GM18517 (cell line): ENCODE data around the gene USE1.
"Not testable (repeated sequence)": the region's sequence is repeated elsewhere in the genome, so short reads cannot be mapped to it uniquely, and the experiment has no call there.

Experiments used
- ATAC-seq: cut with Tn5 transposase; IDR thresholded peaks from one replicate; pipeline ENCODE4 v1.9.1; 2021; ENCODE audit warnings: mild to moderate bottlenecking, moderate library complexity; ENCODE audit not compliant: unreplicated experiment

Gene USE1

GRCh38 chr19:17215127-17215971 lies at the start of gene USE1:
USE1 (plus strand) TSS chr19:17215357; CDS start chr19:17215406, 49 bp downstream.
- ATAC-seq = peak; percentile 62

- ATAC-seq = no peak
Observed at GRCh38 chr19:17165715-17166114, 49.4 kb upstream of the USE1 start.

- ATAC-seq = no peak
Observed at GRCh38 chr19:17170538-17171297, 44.4 kb upstream of the USE1 start.

DNA sequence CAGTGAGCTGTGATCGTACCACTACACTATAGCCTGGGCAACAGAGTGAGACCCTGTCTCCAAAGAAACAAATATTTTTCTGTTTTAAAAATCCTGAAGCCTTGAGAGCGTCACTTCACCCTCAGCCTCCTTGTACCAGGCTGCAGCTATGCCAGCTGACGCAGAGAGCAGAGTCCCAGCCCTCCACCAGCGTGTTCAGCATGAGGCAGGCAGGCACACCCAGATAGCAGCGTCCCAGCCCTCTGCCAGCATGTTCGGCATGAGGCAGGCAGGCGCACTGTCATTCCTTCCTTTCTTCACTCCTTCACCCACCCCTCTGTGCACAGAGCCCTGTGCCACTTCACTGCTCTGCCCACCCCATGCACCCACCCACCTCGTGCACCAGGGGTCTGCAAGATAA lies 43.3 kb upstream of the USE1 start:
- ATAC-seq = no peak

DNA sequence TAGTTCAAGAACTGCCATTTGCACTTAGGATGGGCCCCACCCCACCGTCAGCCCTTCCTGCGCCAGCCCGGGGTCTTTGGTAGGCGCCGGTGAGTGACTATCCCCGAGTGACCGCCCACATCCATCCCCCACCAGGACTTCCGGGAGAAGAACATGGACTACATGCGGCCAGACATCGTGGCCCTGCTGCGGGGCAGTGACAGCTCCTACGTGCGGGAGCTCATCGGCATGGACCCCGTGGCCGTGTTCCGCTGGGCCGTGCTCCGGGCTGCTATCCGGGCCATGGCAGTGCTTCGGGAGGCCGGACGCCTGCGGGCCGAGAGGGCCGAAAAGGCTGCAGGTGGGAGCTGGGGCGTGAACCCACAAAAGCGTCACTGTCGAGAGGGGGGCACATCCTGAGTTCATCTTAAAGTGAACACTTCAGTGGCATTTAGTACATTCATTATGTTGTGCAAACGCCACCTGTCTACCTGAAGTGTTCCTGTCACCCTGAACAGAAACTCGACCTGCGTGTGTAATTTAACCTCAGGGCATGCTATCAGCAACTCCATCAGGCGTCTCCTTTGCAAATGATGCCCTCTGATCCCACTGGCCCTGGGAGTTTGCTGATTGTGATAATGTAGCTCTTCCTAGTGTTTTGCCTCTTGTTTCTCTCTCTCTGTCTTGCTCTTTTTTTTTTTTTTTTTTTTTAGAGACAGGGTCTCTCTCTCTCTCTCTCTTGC lies 42.4 kb upstream of the USE1 start:
- no peak for ATAC-seq

- no peak for ATAC-seq
Observed at GRCh38 chr19:17178291-17178690, 36.9 kb upstream of the USE1 start.

DNA sequence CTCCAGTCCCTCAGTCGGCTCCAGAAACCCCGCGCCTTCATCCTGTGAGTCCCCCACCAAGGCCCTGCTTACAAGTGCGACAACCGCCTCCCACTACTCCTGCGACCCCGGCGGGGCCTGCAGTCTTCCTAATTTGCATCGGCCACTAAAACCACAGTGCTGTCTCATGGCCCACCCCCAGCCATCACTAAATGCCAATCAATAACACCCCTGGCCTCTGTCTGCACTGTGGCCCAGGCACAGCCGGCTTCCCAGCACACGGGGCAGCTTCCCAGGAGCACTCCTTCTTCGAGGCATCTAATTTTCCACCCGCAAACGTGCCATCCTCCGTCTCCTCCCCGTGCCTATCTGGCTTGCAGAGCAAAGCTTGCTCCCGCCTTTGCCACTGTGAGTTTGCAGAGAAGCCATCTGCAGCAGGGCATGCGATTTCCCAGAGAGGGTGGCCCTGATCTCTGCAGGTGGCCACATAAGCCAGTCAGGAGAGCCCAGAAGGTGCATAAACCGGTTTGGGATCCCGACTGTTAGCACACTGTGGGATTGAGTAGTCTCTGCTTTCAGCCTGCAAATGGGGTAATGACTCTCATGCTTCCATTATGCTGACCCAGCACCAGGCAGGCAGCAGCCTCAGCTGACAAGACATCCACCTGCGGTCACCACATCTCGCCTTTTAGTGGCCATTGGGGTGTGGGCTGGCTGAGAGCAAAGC lies 34.0 kb upstream of the USE1 start:
- ATAC-seq = no peak

DNA sequence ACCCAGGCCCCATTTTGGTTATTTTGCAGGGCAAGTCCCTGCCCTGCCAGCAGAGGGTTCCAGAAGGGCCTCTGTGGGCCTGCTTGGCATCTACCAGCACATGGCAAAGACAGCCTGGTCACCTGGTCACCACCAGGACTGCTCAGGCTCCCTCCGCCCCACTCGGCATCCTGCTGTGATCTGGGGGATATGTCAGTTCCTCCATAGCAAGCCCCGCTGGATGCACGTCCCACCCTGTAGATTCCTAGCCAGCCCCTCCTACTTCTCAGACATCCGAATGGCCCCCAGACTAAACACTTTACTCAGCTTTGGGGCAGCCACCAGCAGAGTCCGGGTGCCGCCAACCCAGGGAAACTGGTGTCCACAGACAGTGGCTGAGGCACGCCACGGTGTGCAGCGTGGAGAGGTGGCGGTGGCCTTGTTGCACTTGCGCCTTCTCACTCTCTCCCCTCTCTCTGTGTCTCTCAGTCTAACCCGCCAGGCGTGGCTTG lies 31.8 kb upstream of the USE1 start:
- no peak for ATAC-seq

GRCh38 chr19:17183858-17184321 lies 31.3 kb upstream of the USE1 start:
- no peak for ATAC-seq

DNA sequence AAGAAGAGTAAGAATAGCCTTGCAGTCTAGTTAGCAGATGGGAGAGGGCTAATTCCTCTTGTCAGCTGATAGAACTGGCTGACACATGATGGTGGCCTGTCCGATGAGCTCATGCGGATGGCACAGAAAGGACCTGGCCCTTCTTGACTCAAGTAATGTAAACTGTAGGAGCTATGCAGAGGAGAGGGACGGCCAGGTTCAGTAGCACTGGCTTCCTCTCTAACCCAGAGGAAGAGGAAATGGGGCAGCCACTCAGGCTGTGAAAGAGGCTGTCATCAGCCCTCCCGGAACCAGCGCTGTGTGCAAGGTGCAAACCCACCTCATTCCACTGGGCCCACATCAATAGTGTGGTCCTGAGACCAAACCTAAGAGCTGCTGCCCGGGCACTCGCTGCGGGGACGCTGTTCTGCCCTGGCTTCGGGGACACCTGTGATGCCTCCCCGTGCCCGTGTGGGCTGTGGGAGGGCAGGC lies 30.8 kb upstream of the USE1 start:
- no peak for ATAC-seq

GRCh38 chr19:17185590-17185989 lies 29.6 kb upstream of the USE1 start:
- ATAC-seq = no peak

DNA sequence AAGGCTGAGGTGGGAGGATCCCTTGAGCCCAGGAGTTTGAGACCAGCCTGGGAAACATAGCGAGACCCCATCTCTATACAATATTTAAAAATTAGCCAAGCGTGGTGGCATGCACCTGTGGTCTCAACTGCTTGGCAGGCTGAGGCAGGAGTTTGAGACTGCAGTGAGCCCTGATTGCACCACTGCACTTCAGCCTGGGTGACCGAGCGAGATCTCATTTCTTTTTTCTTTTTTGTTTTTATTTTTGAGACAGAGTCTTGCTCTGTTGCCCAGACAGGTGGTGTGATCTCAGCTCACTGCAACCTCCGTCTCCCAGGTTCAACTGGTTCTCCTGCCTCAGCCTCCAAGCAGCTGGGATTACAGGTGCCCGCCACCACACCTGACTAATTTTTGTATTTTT lies 23.4 kb upstream of the USE1 start:
- ATAC-seq = not testable (repeated sequence)

- no peak for ATAC-seq
Observed at GRCh38 chr19:17192751-17193150, 22.4 kb upstream of the USE1 start.

DNA sequence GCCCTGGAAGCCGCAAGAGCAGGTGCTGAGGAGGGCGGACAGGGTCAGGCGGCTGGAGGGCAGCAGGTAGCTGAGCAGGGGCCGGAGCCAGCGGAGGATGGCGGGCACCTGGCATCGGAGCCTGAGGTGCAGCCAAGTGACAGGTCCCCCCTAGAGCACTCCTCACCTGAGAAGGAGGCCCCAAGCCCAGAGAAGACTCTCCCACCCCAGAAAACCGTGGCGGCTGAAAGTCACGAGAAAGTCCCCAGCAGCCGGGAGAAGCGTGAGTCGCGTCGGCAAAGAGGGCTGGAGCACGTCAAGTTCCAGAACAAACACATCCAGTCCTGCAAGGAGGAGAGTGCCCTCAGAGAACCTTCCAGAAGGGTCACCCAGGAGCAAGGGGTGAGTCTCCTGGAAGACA lies 20.5 kb upstream of the USE1 start:
- ATAC-seq = no peak

DNA sequence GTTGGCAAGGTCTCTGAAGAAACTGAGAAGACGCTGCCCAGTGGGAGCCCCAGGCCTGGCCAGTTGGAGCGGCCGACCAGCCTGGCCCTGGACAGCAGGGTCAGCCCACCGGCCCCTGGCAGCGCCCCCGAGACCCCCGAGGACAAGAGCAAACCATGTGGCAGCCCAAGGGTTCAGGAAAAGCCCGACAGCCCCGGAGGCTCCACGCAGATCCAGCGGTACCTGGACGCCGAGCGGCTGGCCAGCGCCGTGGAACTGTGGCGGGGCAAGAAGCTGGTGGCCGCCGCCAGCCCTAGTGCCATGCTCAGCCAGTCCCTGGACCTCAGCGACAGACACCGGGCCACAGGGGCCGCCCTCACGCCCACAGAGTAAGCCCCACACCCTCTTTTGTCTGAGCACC lies 20.1 kb upstream of the USE1 start:
- ATAC-seq = no peak

DNA sequence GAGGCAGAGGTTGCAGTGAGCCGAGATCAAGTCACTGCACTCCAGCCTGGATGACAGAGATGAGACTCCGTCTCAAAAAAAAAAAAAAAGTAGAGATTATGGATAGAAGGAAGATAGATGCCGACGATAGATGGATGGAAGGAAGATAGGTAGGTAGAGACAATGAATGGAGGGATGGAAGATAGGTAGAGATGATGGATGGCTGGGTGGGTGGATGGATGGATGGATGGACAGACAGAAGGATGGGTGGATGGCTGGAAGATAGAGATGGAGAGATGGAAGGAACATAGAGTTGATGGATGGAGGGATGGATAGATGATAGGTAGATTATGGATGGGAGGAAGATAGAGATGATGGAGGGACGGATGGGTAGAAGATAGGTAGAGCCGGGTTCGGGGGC lies 18.5 kb upstream of the USE1 start:
- ATAC-seq = no peak

- ATAC-seq = no peak
Observed at GRCh38 chr19:17197666-17198065, 17.5 kb upstream of the USE1 start.

- no peak for ATAC-seq
Observed at GRCh38 chr19:17200408-17201079, 14.6 kb upstream of the USE1 start.

GRCh38 chr19:17202249-17202648 lies 12.9 kb upstream of the USE1 start:
- no peak for ATAC-seq

DNA sequence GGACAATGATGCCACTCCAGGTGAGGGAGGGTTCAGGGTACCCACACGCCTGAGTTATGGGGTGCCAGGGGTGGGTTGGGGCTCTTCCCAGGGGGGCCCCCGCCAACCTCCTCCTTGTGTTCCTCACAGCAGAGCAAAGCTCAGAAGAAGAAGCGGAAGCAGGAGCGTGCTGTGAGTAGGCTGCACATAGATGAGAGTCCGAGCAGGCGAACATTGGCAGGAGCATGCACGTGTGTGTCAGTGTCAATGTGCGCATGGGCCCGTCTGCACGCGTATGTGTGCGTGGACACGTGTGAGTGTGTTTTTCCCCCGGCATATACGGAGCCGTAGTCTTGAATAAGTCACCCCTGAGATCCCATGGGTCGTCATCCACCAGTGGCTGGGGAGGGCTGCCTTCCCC lies 12.4 kb upstream of the USE1 start:
- no peak for ATAC-seq
